LNCAP (cell line): ENCODE data around the gene DNMT3A.

ENCODE experiments used
- TF ChIP-seq, protein P1 (sequence below): fragments of 450-650 bp; IDR thresholded peaks from 2 replicates; pipeline ENCODE4 v1.5.1; 2017; ENCODE audit warnings: mild to moderate bottlenecking

DNMT3A gene

DNA sequence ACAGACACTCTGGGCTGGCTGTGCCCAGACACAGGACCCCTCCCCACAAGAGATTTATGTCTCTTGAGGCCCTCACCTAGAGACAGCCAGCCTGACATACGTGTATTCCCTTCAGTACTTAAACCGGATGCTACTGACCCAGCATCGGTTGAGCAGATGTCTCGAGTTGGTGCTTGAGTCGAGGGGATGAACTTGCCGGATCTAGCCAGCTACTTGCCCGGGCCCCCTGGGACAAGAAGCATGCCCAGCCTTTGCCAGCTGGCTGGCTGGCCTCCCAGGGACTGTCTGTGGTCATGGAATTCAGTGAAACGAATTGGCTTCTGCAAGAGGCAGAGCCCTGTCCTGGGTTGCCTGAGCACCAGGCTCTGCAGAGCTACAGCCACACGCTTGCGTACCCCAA is 36.0 kb downstream of the DNMT3A start:
- TF ChIP-seq, protein P1, sequence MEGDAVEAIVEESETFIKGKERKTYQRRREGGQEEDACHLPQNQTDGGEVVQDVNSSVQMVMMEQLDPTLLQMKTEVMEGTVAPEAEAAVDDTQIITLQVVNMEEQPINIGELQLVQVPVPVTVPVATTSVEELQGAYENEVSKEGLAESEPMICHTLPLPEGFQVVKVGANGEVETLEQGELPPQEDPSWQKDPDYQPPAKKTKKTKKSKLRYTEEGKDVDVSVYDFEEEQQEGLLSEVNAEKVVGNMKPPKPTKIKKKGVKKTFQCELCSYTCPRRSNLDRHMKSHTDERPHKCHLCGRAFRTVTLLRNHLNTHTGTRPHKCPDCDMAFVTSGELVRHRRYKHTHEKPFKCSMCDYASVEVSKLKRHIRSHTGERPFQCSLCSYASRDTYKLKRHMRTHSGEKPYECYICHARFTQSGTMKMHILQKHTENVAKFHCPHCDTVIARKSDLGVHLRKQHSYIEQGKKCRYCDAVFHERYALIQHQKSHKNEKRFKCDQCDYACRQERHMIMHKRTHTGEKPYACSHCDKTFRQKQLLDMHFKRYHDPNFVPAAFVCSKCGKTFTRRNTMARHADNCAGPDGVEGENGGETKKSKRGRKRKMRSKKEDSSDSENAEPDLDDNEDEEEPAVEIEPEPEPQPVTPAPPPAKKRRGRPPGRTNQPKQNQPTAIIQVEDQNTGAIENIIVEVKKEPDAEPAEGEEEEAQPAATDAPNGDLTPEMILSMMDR: no peak

DNA sequence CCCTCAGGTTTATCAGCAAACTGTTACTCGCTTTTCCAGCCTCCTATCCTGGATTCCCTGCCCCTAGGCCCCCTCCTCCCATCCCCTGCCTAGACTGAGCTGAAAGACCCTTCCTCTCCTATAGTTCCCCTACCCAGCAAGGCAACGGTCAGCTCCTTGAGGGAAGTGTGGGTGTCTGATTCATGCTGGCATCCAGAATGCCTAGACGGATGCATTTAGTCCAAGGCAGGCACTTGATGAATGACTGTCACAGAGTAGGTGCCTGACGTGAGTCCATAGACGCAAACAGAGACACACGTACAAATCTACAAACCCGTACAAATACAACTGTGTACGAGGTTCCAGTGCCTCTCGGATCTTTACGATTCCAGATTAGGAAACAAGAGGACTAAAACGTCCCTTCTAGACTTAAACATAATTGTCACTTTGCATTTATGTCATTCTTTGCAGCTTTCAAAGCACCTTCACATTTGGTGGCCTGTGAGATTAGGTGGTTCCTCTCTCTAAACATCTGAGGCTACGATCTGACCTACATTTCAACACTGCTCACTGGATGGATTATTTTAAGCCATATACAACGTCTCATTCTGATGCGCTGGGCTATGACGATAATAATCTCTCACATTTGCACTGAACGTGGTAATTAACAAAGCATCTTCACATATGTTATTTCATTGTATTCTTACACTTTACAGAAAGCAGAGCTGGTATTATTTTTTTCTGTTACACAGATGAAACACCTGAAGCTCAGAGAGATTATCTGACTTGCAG is 36.7 kb downstream of the DNMT3A start:
- TF ChIP-seq, protein P1: no peak

DNA sequence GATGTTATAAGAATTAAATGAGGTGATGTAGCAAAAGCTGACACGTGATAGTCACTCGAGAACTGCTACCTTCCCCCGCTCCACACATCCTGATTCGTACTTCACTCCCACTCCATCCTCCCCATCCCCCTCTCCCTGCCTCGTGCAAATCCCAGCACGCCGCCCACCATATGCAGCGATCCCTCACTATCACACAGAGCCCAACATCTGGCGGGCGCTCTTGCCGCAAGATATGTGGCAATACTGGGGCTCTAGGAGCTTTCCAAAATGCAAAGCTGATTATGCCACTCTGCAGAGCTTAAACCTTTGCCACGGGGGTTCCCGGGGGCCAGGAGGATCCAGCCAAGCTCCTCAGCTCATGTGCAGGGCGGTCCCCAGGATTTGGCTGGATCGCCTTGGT is 37.4 kb downstream of the DNMT3A start:
- TF ChIP-seq, protein P1: no peak

DNA sequence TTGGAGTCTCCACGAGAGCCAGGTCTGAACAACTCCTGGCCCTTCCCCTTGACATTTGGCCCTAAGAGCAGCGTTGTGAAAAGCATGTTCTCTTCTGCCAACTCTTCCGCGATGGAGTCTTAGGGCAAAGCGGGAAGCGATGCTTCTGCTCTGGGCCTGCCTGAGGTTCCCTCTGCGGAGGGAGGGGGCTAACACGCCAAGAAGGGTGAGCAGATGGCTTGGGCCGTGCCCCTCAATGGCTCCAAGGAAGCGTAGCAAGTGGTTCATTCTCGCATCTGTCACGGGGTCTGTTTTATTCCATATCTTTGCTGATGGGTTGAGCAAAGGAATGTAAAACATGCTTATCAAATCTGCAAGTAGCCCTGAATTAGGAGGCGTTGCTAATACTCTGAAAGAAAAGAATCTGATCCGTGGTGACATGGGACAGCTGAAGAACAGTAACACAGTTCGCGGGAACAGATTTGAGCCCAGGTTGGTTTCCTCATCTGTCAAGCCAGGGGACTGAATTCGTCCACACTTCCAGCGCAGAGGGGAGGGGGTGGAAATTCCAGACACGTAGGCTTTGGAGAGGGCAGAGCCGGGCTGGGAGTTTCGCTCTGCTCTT is 38.0 kb downstream of the DNMT3A start:
- TF ChIP-seq, protein P1: no peak

DNA sequence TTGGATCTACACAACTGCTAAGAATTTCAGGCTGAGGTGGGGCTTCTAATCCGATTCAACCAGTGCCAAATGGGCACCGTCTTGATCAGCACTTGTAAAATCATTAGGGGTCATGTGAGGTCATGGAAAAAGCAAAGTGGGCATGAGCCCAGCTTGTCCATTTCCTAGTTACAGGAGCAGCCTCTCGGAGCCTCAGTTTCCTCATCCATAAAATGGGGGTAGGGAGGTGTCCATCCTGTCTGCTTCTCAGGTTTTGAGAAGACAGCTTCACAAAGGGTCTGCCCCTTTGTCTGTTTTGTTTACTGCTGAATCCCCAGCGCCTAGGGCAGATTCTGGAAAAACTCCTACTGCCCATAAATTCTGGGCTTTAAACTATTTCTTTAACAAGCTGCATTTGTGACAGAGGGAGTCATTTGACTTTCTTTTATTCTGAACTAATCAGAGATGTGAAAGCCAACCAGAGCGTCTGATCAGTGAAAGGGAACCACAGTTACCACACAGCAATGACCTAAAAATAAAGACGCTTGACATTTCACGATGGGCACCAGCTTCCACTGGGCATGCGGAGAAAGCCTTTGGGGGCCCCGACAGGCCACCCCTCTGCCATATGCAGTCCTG is 38.9 kb downstream of the DNMT3A start:
- TF ChIP-seq, protein P1: no peak

DNA sequence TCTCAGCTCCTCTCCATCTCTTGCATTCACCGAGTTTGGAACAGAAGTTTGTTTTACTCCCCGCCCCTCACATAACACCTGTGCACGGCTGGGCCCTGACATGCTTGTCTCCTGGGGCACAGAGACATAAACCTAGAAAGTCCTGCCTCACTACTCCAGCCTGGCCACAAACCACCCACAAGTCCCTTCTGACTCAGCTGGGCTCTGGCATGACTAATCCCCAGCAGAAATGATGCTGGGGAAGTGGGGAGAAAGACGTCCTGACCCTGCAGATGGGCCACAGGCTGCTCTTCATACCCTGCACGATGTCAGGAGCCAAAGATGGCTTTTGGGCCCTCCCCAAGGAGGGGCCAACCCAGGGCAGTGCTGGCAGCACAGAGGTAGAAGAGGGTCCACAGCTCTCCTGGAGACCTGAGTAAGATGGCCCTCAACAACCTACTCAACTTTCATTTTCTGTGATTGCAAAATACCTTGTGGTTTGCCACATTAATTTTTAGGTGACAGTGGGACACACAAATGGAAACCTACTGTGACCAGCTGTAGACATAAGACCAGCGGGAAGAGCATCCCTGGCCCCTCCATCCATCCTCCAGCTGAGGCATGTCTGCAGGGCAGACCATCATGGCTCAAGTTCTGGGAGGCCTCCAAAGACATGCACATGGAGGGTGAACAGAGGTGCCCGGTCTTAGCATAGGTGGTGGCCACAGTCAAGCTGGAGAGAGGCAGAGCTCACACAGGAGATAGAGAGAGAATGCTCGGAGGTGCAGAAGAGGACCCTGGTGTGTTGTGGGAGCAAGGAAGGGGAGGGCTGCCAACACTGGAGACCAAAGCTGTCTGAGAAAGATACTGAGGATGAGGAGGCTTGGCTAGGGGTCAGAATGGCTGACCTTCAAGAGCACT is 40.0 kb downstream of the DNMT3A start:
- TF ChIP-seq, protein P1: no peak

DNA sequence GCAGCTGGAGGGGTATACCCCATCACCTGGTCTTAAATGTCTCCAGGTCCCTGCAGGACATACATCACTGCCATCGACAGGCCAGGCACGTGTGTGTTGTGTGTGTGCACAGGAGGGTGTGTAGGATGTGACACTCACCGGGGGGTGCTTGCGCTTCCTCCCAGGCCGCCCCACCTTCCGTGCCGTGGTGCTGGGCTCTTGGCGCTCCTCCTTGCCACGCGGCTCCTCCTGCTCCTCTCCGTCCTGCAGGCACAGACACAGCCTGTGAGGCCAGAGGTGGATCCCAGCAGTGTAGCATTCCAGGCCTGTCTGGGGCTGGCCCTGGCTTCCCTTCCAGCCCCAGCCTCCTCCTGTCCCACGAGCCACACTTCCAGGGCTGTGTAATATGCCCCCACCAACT is 41.7 kb downstream of the DNMT3A start:
- TF ChIP-seq, protein P1: no peak
